K562 (cell line): ENCODE results near the gene AIG1. TPM values are rescaled to one million over a fixed set of nuclear protein-coding genes. Genes with fewer than 3 reads are reported as not detected.

ENCODE experiments used
- ATAC-seq: fragments of 200-7000 bp; cut with Tn5 transposase; 3 replicates; pipeline ENCODE4 v1.9.1; 2020; ENCODE audit warnings: moderate library complexity
- BruUV-seq: library from RNA; stranded (reverse); fragments of 400-500 nt; replicated peaks from 2 replicates; lab custom pipeline; 2021; lab: Mats Ljungman, UMichigan
- CTCF ChIA-PET: fragments of 300-600 bp; formaldehyde crosslinking; extraction: SDS; loops from one replicate; lab custom pipeline; 2021; ENCODE audit warnings: low intra/inter-chr PET ratio; lab: Yijun Ruan, JAX
- POLR2A ChIA-PET: fragments of 300-600, 350-650 bp; sonication (Branson Sonifier 250); formaldehyde crosslinking; extraction: SDS; loops from one replicate; lab custom pipeline; 2021; ENCODE audit warnings: antibody characterized with exemption, inconsistent platforms; lab: Yijun Ruan, JAX
- DNase-seq, 4 experiments: peaks; one replicate each; pipeline versions ENCODE4 v3.0.0 to v3.0.0-alpha.2; 2011 to 2018; ENCODE audit warnings: low spot score in 3 of 4, mixed read lengths in 3 of 4; ENCODE audit errors: extremely low read depth in 1 of 4
- FAIRE-seq: peaks from 2 replicates; lab custom pipeline; 2011; peaks lifted over from hg19 to GRCh38; lab: Jason Lieb, UNC
- H2AFZ ChIP-seq: 2 replicates; pipeline ENCODE4 v1.6.0; 2011; ENCODE audit warnings: low read depth, low read length, control low read depth, inconsistent platforms
- H3K27ac ChIP-seq: fragments of 200-600 bp; 3 replicates; pipeline ENCODE4 v1.8.0; 2011; ENCODE audit warnings: low read depth, mild to moderate bottlenecking, control low read depth, inconsistent platforms, low read length, moderate library complexity, mixed read lengths; ENCODE audit errors: extremely low read depth
- H3K27me3 ChIP-seq, 2 experiments: fragments of 300-600 bp in 1 of 2; 2 replicates in 1 of 2; 3 replicates in 1 of 2; pipeline versions ENCODE4 v1.6.0 to v1.8.0; 2011; ENCODE audit warnings: inconsistent platforms in 2 of 2, low read length in 2 of 2, mild to moderate bottlenecking in 1 of 2, mixed read lengths in 1 of 2, moderate library complexity in 1 of 2; ENCODE audit not compliant: control insufficient read depth in 2 of 2, insufficient read depth in 2 of 2
- H3K36me3 ChIP-seq: fragments of 300-600 bp; 3 replicates; pipeline ENCODE4 v1.8.0; 2011; ENCODE audit warnings: mild to moderate bottlenecking, low read length, inconsistent platforms; ENCODE audit not compliant: control insufficient read depth, insufficient read depth
- H3K4me1 ChIP-seq, 2 experiments: fragments of 200-600 bp in 1 of 2; replicated peaks in 1 of 2; 2 replicates in 1 of 2; 3 replicates in 1 of 2; pipeline versions ENCODE4 v1.5.1 to v1.8.0; 2011; ENCODE audit warnings: inconsistent platforms in 2 of 2, low read length in 2 of 2, mild to moderate bottlenecking in 1 of 2, mixed read lengths in 1 of 2, moderate library complexity in 1 of 2; ENCODE audit not compliant: control insufficient read depth in 2 of 2, insufficient read depth in 2 of 2
- H3K4me2 ChIP-seq: 2 replicates; pipeline ENCODE4 v1.6.1; 2011; ENCODE audit warnings: low read length, control low read depth, inconsistent platforms, mixed read lengths; ENCODE audit not compliant: insufficient read depth
- H3K4me3 ChIP-seq: fragments of 200-600 bp; sonication (generic), shearing (Covaris generic); 2 replicates; pipeline ENCODE4 v1.5.1; 2016; ENCODE audit warnings: control low read depth, inconsistent platforms
- H3K79me2 ChIP-seq: fragments of 200-600 bp; 3 replicates; pipeline ENCODE4 v1.8.0; 2011; ENCODE audit warnings: low read length, inconsistent platforms; ENCODE audit not compliant: control insufficient read depth, insufficient read depth
- H3K9ac ChIP-seq, 2 experiments: 2 replicates each; pipeline versions ENCODE4 v1.6.0 to v1.6.1; 2011; ENCODE audit warnings: low read depth in 2 of 2, low read length in 2 of 2, control low read depth in 1 of 2, inconsistent platforms in 1 of 2, mild to moderate bottlenecking in 1 of 2, mixed read lengths in 1 of 2; ENCODE audit not compliant: insufficient read depth in 1 of 2
- H3K9me1 ChIP-seq: one replicate; pipeline ENCODE4 v1.6.0; 2011; ENCODE audit warnings: inconsistent platforms, mild to moderate bottlenecking, low read length, moderate library complexity; ENCODE audit not compliant: control insufficient read depth, insufficient read depth
- H3K9me3 ChIP-seq: replicated peaks from 2 replicates; pipeline ENCODE4 v1.5.1; 2011; ENCODE audit warnings: low read depth, low read length, inconsistent platforms; ENCODE audit not compliant: control insufficient read depth, insufficient read depth
- H4K20me1 ChIP-seq: replicated peaks from 2 replicates; pipeline ENCODE4 v1.6.1; 2011; ENCODE audit warnings: low read length, inconsistent platforms, mixed read lengths; ENCODE audit not compliant: control insufficient read depth, insufficient read depth
- ARID3B ChIP-seq: fragments of 250-450 bp; sonication (Bioruptor Pico); IDR thresholded peaks from 2 replicates; pipeline ENCODE4 v1.4.0; 2020; ENCODE audit warnings: borderline replicate concordance
- BRF1 ChIP-seq: IDR thresholded peaks from 3 replicates; pipeline ENCODE4 v1.6.1; 2011; ENCODE audit warnings: borderline replicate concordance, mild to moderate bottlenecking; ENCODE audit not compliant: insufficient read length; ENCODE audit errors: extremely low read depth
- GABPA ChIP-seq: fragments of 200-800 bp; sonication (Bioruptor generic); conservative IDR thresholded peaks from 2 replicates; pipeline ENCODE4 v1.6.1; 2016; ENCODE audit warnings: low read depth, missing genetic modification characterization, missing compliant biosample characterization
- GTF2A2 ChIP-seq: IDR thresholded peaks from 2 replicates; pipeline ENCODE4 v1.6.1; 2016; ENCODE audit warnings: mild to moderate bottlenecking, missing genetic modification characterization, missing compliant biosample characterization
- HNRNPL ChIP-seq: fragments of 200-400 bp; formaldehyde crosslinking; IDR thresholded peaks from 2 replicates; pipeline ENCODE4 v1.6.1; 2017; ENCODE audit warnings: low read depth, mild to moderate bottlenecking, low read length
- ILK ChIP-seq: fragments of 450-650 bp; IDR thresholded peaks from 2 replicates; pipeline ENCODE4 v1.6.1; 2016; ENCODE audit warnings: missing genetic modification characterization, low read depth, mild to moderate bottlenecking, missing compliant biosample characterization, moderate library complexity, borderline replicate concordance
- IRF9 ChIP-seq: fragments of 450-650 bp; IDR thresholded peaks from 2 replicates; pipeline ENCODE4 v1.6.1; 2016; ENCODE audit warnings: missing biosample characterization, missing genetic modification characterization
- MYC ChIP-seq, 2 experiments: fragments of 250-450 bp in 1 of 2; sonication (Bioruptor Pico) in 1 of 2; IDR thresholded peaks; 2 replicates each; pipeline versions ENCODE4 v1.5.1 to v1.6.1; 2012 to 2021; ENCODE audit warnings: low read depth in 2 of 2, borderline replicate concordance in 1 of 2, improper control_type of control experiment in 1 of 2, low read length in 1 of 2, mild to moderate bottlenecking in 1 of 2, moderate library complexity in 1 of 2
- PREB ChIP-seq: sonication (generic); formaldehyde crosslinking; IDR thresholded peaks from 2 replicates; pipeline ENCODE4 v1.8.1; 2023; ENCODE audit warnings: mild to moderate bottlenecking, missing genetic modification reagents
- PTBP1 ChIP-seq: fragments of 200-400 bp; formaldehyde crosslinking; IDR thresholded peaks from 2 replicates; pipeline ENCODE4 v1.6.1; 2017; ENCODE audit warnings: low read depth, low read length
- STAT5A ChIP-seq: IDR thresholded peaks from 2 replicates; pipeline ENCODE4 v1.6.1; 2012; ENCODE audit warnings: low read length, inconsistent platforms, borderline replicate concordance
- SUPT5H ChIP-seq: fragments of 450-650 bp; IDR thresholded peaks from 2 replicates; pipeline ENCODE4 v1.6.1; 2016
- TAF1 ChIP-seq: IDR thresholded peaks from 2 replicates; pipeline ENCODE4 v1.6.1; 2011; ENCODE audit warnings: mild to moderate bottlenecking, low read length, moderate library complexity; ENCODE audit not compliant: insufficient read depth, control insufficient read depth, severe bottlenecking; ENCODE audit errors: extremely low read depth
- ZFPM2 ChIP-seq: fragments of 250-450 bp; sonication (Bioruptor Pico); IDR thresholded peaks from 2 replicates; pipeline ENCODE4 v1.5.1; 2022; ENCODE audit warnings: mild to moderate bottlenecking
- ZNF354B ChIP-seq: fragments of 250-450 bp; sonication (Bioruptor Pico); IDR thresholded peaks from 2 replicates; pipeline ENCODE4 v1.4.0; 2020
- ZNF717 ChIP-seq: fragments of 250-450 bp; sonication (Bioruptor Pico); IDR thresholded peaks from 2 replicates; pipeline ENCODE4 v1.5.0; 2021
- ZSCAN29 ChIP-seq: fragments of 450-650 bp; IDR thresholded peaks from 2 replicates; pipeline ENCODE4 v1.6.1; 2017
- WGBS: fragments of 100-300 bp; shearing (Covaris generic); methylation state at CpG from one replicate; pipeline ENCODE4 v1.1.6; 2016; ENCODE audit warnings: low coverage, mixed read lengths; ENCODE audit not compliant: insufficient coverage; ENCODE audit errors: missing lambda C conversion rate; 5-methylcytosine and 5-hydroxymethylcytosine counted together
- in situ Hi-C: fragments of 300-500 bp; cut with MboI; formaldehyde crosslinking; loops from 4 replicates; pipeline ENCODE4 v1.15.0; 2018; ENCODE audit warnings: inconsistent platforms, mixed read lengths
- intact Hi-C: fragments of 100-400 bp; cut with micrococcal nuclease; formaldehyde crosslinking; loops from 2 replicates; pipeline ENCODE4 v1.14.2; 2022
- polyA plus RNA-seq, 8 experiments: library from polyadenylated mRNA; depleted of rRNA in 4 of 8; stranded (reverse) in 5 of 8; unstranded in 3 of 8; fragments of >200 nt; fragmentation: Nextera tagmentation in 2 of 8; fragmentation: Illumina TruSeq in 1 of 8; extraction: Ambion mirVana in 2 of 8; extraction: Trizol in 1 of 8; gene quantifications; 2 replicates each; pipeline versions ENCODE4 v1.2.1 to v1.2.3, GENCODE V29; 2011 to 2014; ENCODE audit warnings: inconsistent platforms in 1 of 8, missing spikeins in 1 of 8
- total RNA-seq, 7 experiments: library from RNA; depleted of rRNA in 6 of 7; stranded (reverse); fragments of >200 nt in 6 of 7; fragmentation: Illumina TruSeq in 2 of 7; extraction: Trizol in 2 of 7; gene quantifications; 2 replicates each; pipeline versions ENCODE4 v1.2.1 to v1.2.3, GENCODE V29; 2011 to 2021; ENCODE audit warnings: low replicate concordance in 1 of 7

Gene AIG1
- total and polyA plus RNA-seq, 9 of the 15 experiments (the other 6 are each of a cell fraction or from before 2014, with no cell fraction given) = 74.8 to 333 (median 127) TPM

- no peak overlapping the region for H3K9ac ChIP-seq
- DNase-seq (no peak), FAIRE-seq (no peak), ATAC-seq (no peak)
- no peaks in the 10 kb centered on the region for H3K4me1 ChIP-seq
- H3K4me3 ChIP-seq = no peak overlapping the region
- TF ChIP-seq PREB (CRISPR knock-in tag) (no peak), ZNF354B (CRISPR knock-in tag) (no peak), HNRNPL (no peak), PTBP1 (no peak), BRF1 (no peak), ZSCAN29 (no peak), IRF9 (no peak), SUPT5H (no peak), ILK (no peak), ZFPM2 (no peak), GTF2A2 (tag) (no peak), MYC (IDR thresholded peaks at IDR 0.05; ENCODE audit: low read depth, low read length) (no peak), MYC (CRISPR knock-in tag; IDR thresholded peaks at IDR 0.05; ENCODE audit: borderline replicate concordance, low read depth) (no peak), GABPA (tag) (no peak), TAF1 (no peak), ZNF717 (CRISPR knock-in tag) (no peak), ARID3B (CRISPR knock-in tag) (no peak), STAT5A (no peak)
- H3K79me2 ChIP-seq = no peaks in the 10 kb centered on the region
- no peak overlapping the region for H2AFZ ChIP-seq
- POLR2A ChIA-PET = interaction anchor here (0.7 kb wide), 1 partner anchor 265 kb away, joined by 3 read pairs; no protein-coding TSS in a partner anchor
- peaks cover 9% of the 10 kb centered on the region; the same call in 1 of the 3 replicates for H3K36me3 ChIP-seq
- BruUV-seq = no TSS peak
- no peak overlapping the region for H3K4me2 ChIP-seq
- H3K27ac ChIP-seq = no peak overlapping the region
- intact Hi-C loops = no loop called here
- in situ Hi-C loops = no loop called here
- CTCF ChIA-PET = no interaction called here
- H3K9me3 ChIP-seq = no peaks in the 10 kb centered on the region
- H4K20me1 ChIP-seq = no peaks in the 10 kb centered on the region
- H3K9me1 ChIP-seq = no peaks in the 10 kb centered on the region
- WGBS = 49% methylated on average over 4 of the region's 4 CpGs
- H3K27me3 ChIP-seq = no peaks in the 10 kb centered on the region
Measured at GRCh38 chr6:143264986-143265764, 204.5 kb downstream of the AIG1 start.
